ENCODE data around the gene PRR29. TPM values are rescaled to one million over a fixed set of nuclear protein-coding genes. Genes with fewer than 3 reads are reported as not detected.
"Not testable (repeated sequence)": the region's sequence is repeated elsewhere in the genome, so short reads cannot be mapped to it uniquely, and the experiment has no call there.

Gene PRR29
- total RNA-seq, 1 donor from 2014 or later, result 0.43 TPM

GRCh38 chr17:64004903-64005733, 7.0 kb downstream of the PRR29 start:
- H3K9me3 ChIP-seq, result no peaks in the 10 kb centered on the region
- peaks cover 46% of the 10 kb centered on the region for H3K4me1 ChIP-seq

GRCh38 chr17:64005734-64006167, 7.6 kb downstream of the PRR29 start:
- ATAC-seq, result peak; percentile 47
- H3K36me3 ChIP-seq, result no peaks in the 10 kb centered on the region
- no peak for TF ChIP-seq CTCF (IDR thresholded peaks at IDR 0.05)
- peak overlapping the region; percentile 59 for H3K27ac ChIP-seq
- H3K4me3 ChIP-seq, result peak overlapping the region; percentile 31
- no peaks in the 10 kb centered on the region for H3K9me3 ChIP-seq
- intact Hi-C loops (cut with DNase I), result no loop called here
- H3K4me1 ChIP-seq, result peaks cover 46% of the 10 kb centered on the region
- DNase-seq, result no peak
- no peaks in the 10 kb centered on the region for H3K27me3 ChIP-seq

More at GRCh38 chr17:64004903-64005733, 7.0 kb downstream of the PRR29 start:
- intact Hi-C loops (cut with DNase I), result no loop called here
- H3K36me3 ChIP-seq, result no peaks in the 10 kb centered on the region
- no peak for DNase-seq
- no peak for ATAC-seq
- no peaks in the 10 kb centered on the region for H3K27me3 ChIP-seq
- no peak for TF ChIP-seq CTCF (IDR thresholded peaks at IDR 0.05)
- H3K4me3 ChIP-seq, result peak overlapping the region; percentile 31
- no peak overlapping the region for H3K27ac ChIP-seq

DNA sequence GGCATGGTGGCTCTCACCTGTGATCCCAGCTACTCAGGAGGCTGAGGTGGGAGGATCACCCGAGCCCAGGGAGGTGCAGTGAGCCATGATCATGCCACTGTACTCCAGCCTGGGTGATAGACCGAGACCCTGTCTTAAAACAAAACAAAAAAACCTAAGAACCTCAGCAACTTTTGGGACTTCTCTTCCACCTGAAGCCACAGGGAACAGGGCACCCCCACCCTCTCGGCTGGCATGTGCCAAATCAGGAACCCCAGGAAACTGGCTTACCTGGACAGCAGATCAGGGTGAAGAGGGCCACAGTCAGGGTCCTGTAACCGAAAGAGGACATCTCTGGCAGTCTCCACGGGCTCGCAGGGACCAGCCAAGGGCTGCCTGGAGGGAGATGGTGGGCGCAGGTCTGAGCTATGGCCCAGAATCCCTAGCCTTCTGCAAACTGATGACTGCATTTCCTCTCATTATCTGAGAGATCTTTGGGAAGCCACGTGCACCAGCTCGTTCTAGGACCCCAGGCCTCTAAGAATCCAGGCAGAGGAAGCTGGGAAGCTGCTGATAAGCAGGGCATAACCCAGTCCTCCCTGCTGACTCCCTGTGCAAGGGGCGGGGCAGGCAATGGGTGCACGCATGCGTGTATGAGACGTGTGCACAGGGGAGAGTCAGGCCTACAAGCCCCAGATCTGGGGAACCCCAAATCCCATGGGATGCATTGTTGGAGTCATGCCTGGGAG, 8.4 kb downstream of the PRR29 start:
- TF ChIP-seq CTCF (IDR thresholded peaks at IDR 0.05), result no peak
- no peaks in the 10 kb centered on the region for H3K9me3 ChIP-seq
- intact Hi-C loops (cut with DNase I), result no loop called here
- DNase-seq (no peak), ATAC-seq (peak; percentile 55)
- H3K4me3 ChIP-seq, result peak overlapping the region; percentile 31
- no peaks in the 10 kb centered on the region for H3K36me3 ChIP-seq
- H3K27ac ChIP-seq, result peak overlapping the region; percentile 59
- H3K4me1 ChIP-seq, result peaks cover 41% of the 10 kb centered on the region
- H3K27me3 ChIP-seq, result no peaks in the 10 kb centered on the region

GRCh38 chr17:64007089-64007837, 9.1 kb downstream of the PRR29 start:
- H3K4me3 ChIP-seq; H3K36me3 ChIP-seq; ATAC-seq; intact Hi-C loops (cut with DNase I); H3K9me3 ChIP-seq; H3K27me3 ChIP-seq: not testable (repeated sequence)
- peaks cover 34% of the 10 kb centered on the region for H3K4me1 ChIP-seq
- peak overlapping the region; percentile 47 for H3K27ac ChIP-seq
- peak; percentile 30 for DNase-seq

- H3K27me3 ChIP-seq, result no peaks in the 10 kb centered on the region
- H3K4me3 ChIP-seq, result no peak overlapping the region
- H3K36me3 ChIP-seq, result no peaks in the 10 kb centered on the region
- peaks cover 33% of the 10 kb centered on the region for H3K4me1 ChIP-seq
- no peak for TF ChIP-seq CTCF (IDR thresholded peaks at IDR 0.05)
- DNase-seq, result peak; percentile 54
- intact Hi-C loops (cut with DNase I), result no loop called here
- H3K27ac ChIP-seq, result peak overlapping the region; percentile 47
- H3K9me3 ChIP-seq, result no peaks in the 10 kb centered on the region
- ATAC-seq, result peak; percentile 33
These were observed 9.7 kb downstream of the PRR29 start for GRCh38 chr17:64007838-64008282.

All from upper lobe of right lung (tissue), 1 donor.